OCI-LY7 (cell line): ENCODE results near the gene PSEN1.

Source experiments
- CTCF ChIP-seq: fragments of 200-600 bp; sonication (generic); conservative IDR thresholded peaks from 2 replicates; pipeline ENCODE4 v1.5.1; 2014; ENCODE audit warnings: mild to moderate bottlenecking, antibody characterized with exemption, low read length, moderate library complexity, mixed read lengths
- EZH2phosphoT487 ChIP-seq: fragments of 200-600 bp; sonication (generic); IDR thresholded peaks from 2 replicates; pipeline ENCODE4 v1.6.1; 2018; ENCODE audit warnings: low read depth, borderline replicate concordance, mild to moderate bottlenecking, mixed run types, antibody characterized with exemption, low read length, moderate library complexity, mixed read lengths

- TF ChIP-seq CTCF, result no peak
- TF ChIP-seq EZH2phosphoT487, result no peak
Measured at GRCh38 chr14:73241481-73242165, 105.3 kb downstream of the PSEN1 start.
